Immature natural killer cell (primary cell): ENCODE measurements around the gene CERCAM. TPM values are rescaled to one million over a fixed set of nuclear protein-coding genes. Genes with fewer than 3 reads are reported as not detected.

Source experiments
- DNase-seq, 3 donors: peaks; one replicate each; pipeline ENCODE4 v3.0.0; 2022; ENCODE audit warnings: mixed read lengths in 1 of 3
- H3K27ac Mint-ChIP-seq, 6 donors: one replicate each; pipeline ENCODE4 v1.8.0; 2020; ENCODE audit warnings: mixed read lengths in 6 of 6, mild to moderate bottlenecking in 5 of 6, inconsistent platforms in 4 of 6, moderate library complexity in 3 of 6
- H3K27me3 Mint-ChIP-seq, 3 donors: one replicate each; pipeline ENCODE4 v1.8.0; 2020 to 2021; ENCODE audit warnings: low read depth in 3 of 3, mild to moderate bottlenecking in 3 of 3, mixed read lengths in 3 of 3, moderate library complexity in 3 of 3, inconsistent platforms in 1 of 3
- H3K36me3 Mint-ChIP-seq, 3 donors: one replicate each; pipeline ENCODE4 v1.8.0; 2020; ENCODE audit warnings: mixed read lengths in 3 of 3, inconsistent platforms in 2 of 3, mild to moderate bottlenecking in 2 of 3
- H3K4me1 Mint-ChIP-seq, 2 donors: one replicate each; pipeline ENCODE4 v1.8.0; 2020; ENCODE audit warnings: inconsistent platforms in 2 of 2, mild to moderate bottlenecking in 2 of 2, mixed read lengths in 2 of 2, moderate library complexity in 1 of 2
- H3K4me3 Mint-ChIP-seq, 5 donors: one replicate each; pipeline ENCODE4 v1.8.0; 2020; ENCODE audit warnings: mild to moderate bottlenecking in 5 of 5, mixed read lengths in 5 of 5, inconsistent platforms in 3 of 5, moderate library complexity in 3 of 5
- H3K9me3 Mint-ChIP-seq, 6 donors: one replicate each; pipeline ENCODE4 v1.8.0; 2020; ENCODE audit warnings: mild to moderate bottlenecking in 6 of 6, mixed read lengths in 6 of 6, inconsistent platforms in 4 of 6, moderate library complexity in 3 of 6
- polyA plus RNA-seq, 3 donors: library from polyadenylated mRNA; unstranded; fragments of 300-500 nt; fragmentation: Illumina TruSeq; gene quantifications; one replicate each; pipeline ENCODE4 v1.2.3, GENCODE V29; 2021

CERCAM gene
- 10 to 100 TPM in 2 of 3 donors, 1 to 10 TPM in 1; 9.1 to 20.7 (median 10.2) TPM for polyA plus RNA-seq

- H3K27me3 Mint-ChIP-seq = peaks cover 1 to 6% (median 3%) of the 10 kb centered on the region in 3 donors
- H3K4me3 Mint-ChIP-seq = peak within 1 kb of the TSS; percentile 75 to 85 (median 82)
- peaks cover 12 to 16% of the 10 kb centered on the region in 2 donors for H3K4me1 Mint-ChIP-seq
- H3K27ac Mint-ChIP-seq = peak within 1 kb of the TSS in 3 of 6 donors; percentile 31 to 55 (median 45)
- H3K9me3 Mint-ChIP-seq = no peaks in the 10 kb centered on the region
- DNase-seq = peak; percentile 47 to 56 (median 49)
- H3K36me3 Mint-ChIP-seq = no peaks in the 10 kb centered on the region
Observed at GRCh38 chr9:128420651-128421481, at the start of gene CERCAM. TSS of gene CERCAM (plus strand) at chr9:128420857. CDS start at chr9:128420878, 21 bp downstream.

- Mint-ChIP-seq H3K36me3 (peaks cover 0 to 4% (median 0%) of the 10 kb centered on the region in 3 donors), H3K4me1 (peaks cover 35 to 39% of the 10 kb centered on the region in 2 donors), H3K27me3 (peaks cover 2 to 16% (median 4%) of the 10 kb centered on the region in 3 donors), H3K4me3 (peak overlapping the region; percentile 95 to 99 (median 96)), H3K27ac (peak overlapping the region; percentile 95 to 99 (median 98)), H3K9me3 (no peaks in the 10 kb centered on the region)
- no peak for DNase-seq
Observed at GRCh38 chr9:128371630-128372117, 49.0 kb upstream of the CERCAM start.

- Mint-ChIP-seq H3K27me3 (peaks cover 2 to 16% (median 4%) of the 10 kb centered on the region in 3 donors), H3K4me3 (peak overlapping the region; percentile 95 to 99 (median 96)), H3K9me3 (no peaks in the 10 kb centered on the region), H3K36me3 (peaks cover 0 to 4% (median 0%) of the 10 kb centered on the region in 3 donors), H3K27ac (peak overlapping the region; percentile 95 to 99 (median 98)), H3K4me1 (peaks cover 35 to 39% of the 10 kb centered on the region in 2 donors)
- no peak for DNase-seq
Observed at GRCh38 chr9:128372188-128372641, 48.4 kb upstream of the CERCAM start.

- Mint-ChIP-seq H3K36me3 (peaks cover 0 to 4% (median 0%) of the 10 kb centered on the region in 3 donors), H3K4me1 (peaks cover 35 to 39% of the 10 kb centered on the region in 2 donors)
- DNase-seq = no peak
Observed at GRCh38 chr9:128372784-128373183, 47.9 kb upstream of the CERCAM start.

GRCh38 chr9:128374221-128374675 lies 46.4 kb upstream of the CERCAM start:
- no peak overlapping the region for H3K4me3 Mint-ChIP-seq
- no peak for DNase-seq

More at GRCh38 chr9:128372784-128373183, 47.9 kb upstream of the CERCAM start:
- H3K27ac Mint-ChIP-seq = peak overlapping the region in 5 of 6 donors; percentile 95 to 99 (median 98)
- H3K27me3 Mint-ChIP-seq = peaks cover 2 to 16% (median 4%) of the 10 kb centered on the region in 3 donors
- H3K4me3 Mint-ChIP-seq = peak overlapping the region; percentile 95 to 99 (median 96)
- no peaks in the 10 kb centered on the region for H3K9me3 Mint-ChIP-seq

GRCh38 chr9:128375865-128376264 lies 44.8 kb upstream of the CERCAM start:
- H3K36me3 Mint-ChIP-seq = peaks cover 0 to 7% (median 0%) of the 10 kb centered on the region in 3 donors
- H3K4me1 Mint-ChIP-seq = peaks cover 27 to 29% of the 10 kb centered on the region in 2 donors
- H3K9me3 Mint-ChIP-seq = no peaks in the 10 kb centered on the region
- H3K4me3 Mint-ChIP-seq = no peak overlapping the region
- no peak for DNase-seq
- H3K27ac Mint-ChIP-seq = no peak overlapping the region
- peaks cover 2 to 11% (median 4%) of the 10 kb centered on the region in 3 donors for H3K27me3 Mint-ChIP-seq

More at GRCh38 chr9:128374221-128374675, 46.4 kb upstream of the CERCAM start:
- Mint-ChIP-seq H3K27ac (peak overlapping the region in 2 of 6 donors; percentile 39 to 95), H3K36me3 (peaks cover 0 to 7% (median 0%) of the 10 kb centered on the region in 3 donors), H3K9me3 (no peaks in the 10 kb centered on the region), H3K4me1 (peaks cover 36 to 39% of the 10 kb centered on the region in 2 donors), H3K27me3 (peaks cover 2 to 16% (median 4%) of the 10 kb centered on the region in 3 donors)

- H3K4me3 Mint-ChIP-seq = no peak overlapping the region
- no peaks in the 10 kb centered on the region for H3K9me3 Mint-ChIP-seq
- no peak overlapping the region for H3K27ac Mint-ChIP-seq
- H3K27me3 Mint-ChIP-seq = no peaks in the 10 kb centered on the region
- peaks cover 0 to 3% (median 3%) of the 10 kb centered on the region in 3 donors for H3K36me3 Mint-ChIP-seq
- peaks cover 0 to 1% of the 10 kb centered on the region in 2 donors for H3K4me1 Mint-ChIP-seq
- no peak for DNase-seq
Observed at GRCh38 chr9:128382261-128382660, 38.4 kb upstream of the CERCAM start.

GRCh38 chr9:128383007-128383753 lies 37.5 kb upstream of the CERCAM start:
- peaks cover 0 to 3% (median 3%) of the 10 kb centered on the region in 3 donors for H3K36me3 Mint-ChIP-seq
- H3K4me3 Mint-ChIP-seq = no peak overlapping the region
- no peak for DNase-seq
- H3K9me3 Mint-ChIP-seq = no peaks in the 10 kb centered on the region
- H3K27me3 Mint-ChIP-seq = no peaks in the 10 kb centered on the region
- H3K27ac Mint-ChIP-seq = no peak overlapping the region
- H3K4me1 Mint-ChIP-seq = peaks cover 0 to 1% of the 10 kb centered on the region in 2 donors

GRCh38 chr9:128383791-128384190 lies 36.9 kb upstream of the CERCAM start:
- Mint-ChIP-seq H3K27me3 (no peaks in the 10 kb centered on the region), H3K27ac (no peak overlapping the region), H3K36me3 (peaks cover 0 to 3% (median 2%) of the 10 kb centered on the region in 3 donors), H3K4me1 (peaks cover 0 to 1% of the 10 kb centered on the region in 2 donors), H3K4me3 (no peak overlapping the region), H3K9me3 (no peaks in the 10 kb centered on the region)
- DNase-seq = no peak

- Mint-ChIP-seq H3K36me3 (peaks cover 0 to 4% (median 3%) of the 10 kb centered on the region in 3 donors), H3K4me3 (no peak overlapping the region), H3K9me3 (no peaks in the 10 kb centered on the region)
Observed at GRCh38 chr9:128384801-128385495, 35.7 kb upstream of the CERCAM start.

GRCh38 chr9:128385496-128386460 lies 34.9 kb upstream of the CERCAM start:
- no peak overlapping the region for H3K4me3 Mint-ChIP-seq
- no peak for DNase-seq
- no peaks in the 10 kb centered on the region for H3K9me3 Mint-ChIP-seq
- H3K27ac Mint-ChIP-seq = no peak overlapping the region
- H3K36me3 Mint-ChIP-seq = peaks cover 0 to 4% (median 3%) of the 10 kb centered on the region in 3 donors
- no peaks in the 10 kb centered on the region for H3K27me3 Mint-ChIP-seq
- no peaks in the 10 kb centered on the region for H3K4me1 Mint-ChIP-seq

More at GRCh38 chr9:128384801-128385495, 35.7 kb upstream of the CERCAM start:
- Mint-ChIP-seq H3K27ac (peak overlapping the region in 1 of 6 donors; percentile 66), H3K27me3 (no peaks in the 10 kb centered on the region), H3K4me1 (no peaks in the 10 kb centered on the region)
- no peak for DNase-seq

- H3K27me3 Mint-ChIP-seq = peaks cover 0 to 2% (median 2%) of the 10 kb centered on the region in 3 donors
- DNase-seq = no peak
- no peak overlapping the region for H3K4me3 Mint-ChIP-seq
- no peak overlapping the region for H3K27ac Mint-ChIP-seq
- H3K4me1 Mint-ChIP-seq = no peaks in the 10 kb centered on the region
- H3K9me3 Mint-ChIP-seq = no peaks in the 10 kb centered on the region
- H3K36me3 Mint-ChIP-seq = peaks cover 0 to 13% (median 0%) of the 10 kb centered on the region in 3 donors
Observed at GRCh38 chr9:128388150-128388549, 32.5 kb upstream of the CERCAM start.
